A549 (cell line): Measurements from ENCODE around the gene HSF2BP. TPM values are rescaled to one million over a fixed set of nuclear protein-coding genes. Genes with fewer than 3 reads are reported as not detected.
A peak's percentile ranks its signal among the peaks of the same experiment; 100 is the strongest.

ENCODE experiments used
- ATAC-seq, 2 experiments: fragments of 200-7000 bp in 1 of 2; fragments of >200 bp in 1 of 2; cut with Nextera tagmentation in 1 of 2; cut with Tn5 transposase in 1 of 2; 3 replicates each; pipeline versions ENCODE4 v1.8.0 to v1.9.1; 2018 to 2020; ENCODE audit warnings: mild to moderate bottlenecking in 1 of 2, moderate library complexity in 1 of 2
- CTCF ChIA-PET: fragments of 300-600 bp; sonication (Branson Sonifier 250); formaldehyde crosslinking; extraction: SDS; loops from one replicate; lab custom pipeline; 2021; ENCODE audit warnings: antibody characterized with exemption, inconsistent platforms; lab: Yijun Ruan, JAX
- POLR2A ChIA-PET: fragments of 350-600 bp; formaldehyde crosslinking; extraction: SDS; loops from one replicate; lab custom pipeline; 2021; ENCODE audit warnings: antibody characterized with exemption, inconsistent platforms; lab: Yijun Ruan, JAX
- DNase-seq, 2 experiments: peaks; one replicate each; pipeline versions ENCODE4 v3.0.0 to v3.0.0-alpha.2; 2011 to 2016; ENCODE audit warnings: low read depth in 1 of 2, low spot score in 1 of 2
- FAIRE-seq: peaks from 2 replicates; lab custom pipeline; 2011; peaks lifted over from hg19 to GRCh38; lab: Jason Lieb, UNC
- H3K27ac ChIP-seq, 2 experiments: fragments of >200 bp; sonication (Bioruptor Twin); formaldehyde crosslinking; 3 replicates each; pipeline ENCODE4 v1.5.1; 2016 to 2017
- H3K4me1 ChIP-seq: fragments of >200 bp; sonication (Bioruptor Twin); formaldehyde crosslinking; 3 replicates; pipeline ENCODE4 v1.6.1; 2016
- H3K4me2 ChIP-seq: fragments of >200 bp; sonication (Bioruptor Twin); formaldehyde crosslinking; 3 replicates; pipeline ENCODE4 v1.6.1; 2016
- H3K4me3 ChIP-seq: fragments of >200 bp; sonication (Bioruptor Twin); formaldehyde crosslinking; 3 replicates; pipeline ENCODE4 v1.5.1; 2016
- H3K9me3 ChIP-seq: fragments of >200 bp; sonication (Bioruptor Twin); formaldehyde crosslinking; 3 replicates; pipeline ENCODE4 v1.6.1; 2016
- ATOH8 ChIP-seq: fragments of 250-450 bp; sonication (Bioruptor Pico); IDR thresholded peaks from 2 replicates; pipeline ENCODE4 v1.5.0; 2020; ENCODE audit warnings: low read depth, mild to moderate bottlenecking, moderate library complexity
- BHLHE40 ChIP-seq: IDR thresholded peaks from 2 replicates; pipeline ENCODE4 v1.6.1; 2012; ENCODE audit warnings: low read depth, low read length, inconsistent platforms
- CBX8 ChIP-seq: fragments of 200-600 bp; sonication (generic); IDR thresholded peaks from 2 replicates; pipeline ENCODE4 v1.6.1; 2016
- E2F6 ChIP-seq: IDR thresholded peaks from 2 replicates; pipeline ENCODE4 v1.6.1; 2012; ENCODE audit warnings: low read depth, borderline replicate concordance
- FOSB ChIP-seq: fragments of 250-450 bp; sonication (Bioruptor Pico); IDR thresholded peaks from 2 replicates; pipeline ENCODE4 v1.5.0; 2020; ENCODE audit warnings: mild to moderate bottlenecking, moderate library complexity
- FOXS1 ChIP-seq: fragments of 250-450 bp; sonication (Bioruptor Pico); IDR thresholded peaks from 2 replicates; pipeline ENCODE4 v1.5.0; 2020; ENCODE audit warnings: mild to moderate bottlenecking, moderate library complexity
- GATA3 ChIP-seq: IDR thresholded peaks from 2 replicates; pipeline ENCODE4 v1.6.1; 2012; ENCODE audit warnings: borderline replicate concordance
- HEYL ChIP-seq: fragments of 250-450 bp; sonication (Bioruptor Pico); IDR thresholded peaks from 2 replicates; pipeline ENCODE4 v1.8.0; 2021; ENCODE audit warnings: mild to moderate bottlenecking, moderate library complexity
- HMGXB4 ChIP-seq: fragments of 250-450 bp; sonication (Bioruptor Pico); IDR thresholded peaks from 2 replicates; pipeline ENCODE4 v1.5.0; 2021; ENCODE audit warnings: mild to moderate bottlenecking, moderate library complexity, borderline replicate concordance
- HOXA7 ChIP-seq: fragments of 250-450 bp; sonication (Bioruptor Pico); IDR thresholded peaks from 2 replicates; pipeline ENCODE4 v1.5.0; 2020; ENCODE audit warnings: mild to moderate bottlenecking, moderate library complexity
- HOXB13 ChIP-seq: fragments of 250-450 bp; sonication (Bioruptor Pico); IDR thresholded peaks from 2 replicates; pipeline ENCODE4 v1.5.0; 2020; ENCODE audit warnings: low read depth, mild to moderate bottlenecking, moderate library complexity
- JUNB ChIP-seq: fragments of >200 bp; sonication (Bioruptor Twin); formaldehyde crosslinking; IDR thresholded peaks from 2 replicates; pipeline ENCODE4 v1.6.1; 2016
- KDM1A ChIP-seq: fragments of 200-600 bp; sonication (generic); IDR thresholded peaks from 2 replicates; pipeline ENCODE4 v1.6.1; 2016; ENCODE audit warnings: low read depth, mild to moderate bottlenecking
- MAFK ChIP-seq: fragments of 450-650 bp; IDR thresholded peaks from 2 replicates; pipeline ENCODE4 v1.6.1; 2014; ENCODE audit not compliant: partially characterized antibody
- MAX ChIP-seq: IDR thresholded peaks from 2 replicates; pipeline ENCODE4 v1.6.1; 2012
- MAZ ChIP-seq: fragments of 150-350 bp; IDR thresholded peaks from 2 replicates; pipeline ENCODE4 v1.6.1; 2014; ENCODE audit warnings: antibody characterized with exemption, low read depth, low read length, borderline replicate concordance
- NFE2L2 ChIP-seq: fragments of 150-350 bp; conservative IDR thresholded peaks from 2 replicates; pipeline ENCODE4 v1.6.1; 2014; ENCODE audit warnings: low read length
- RAD21 ChIP-seq, 2 experiments: fragments of >200 bp in 1 of 2; sonication (Bioruptor Twin) in 1 of 2; formaldehyde crosslinking in 1 of 2; IDR thresholded peaks in 1 of 2; conservative IDR thresholded peaks in 1 of 2; 2 replicates in 1 of 2; 3 replicates in 1 of 2; pipeline ENCODE4 v1.6.1; 2012 to 2018; ENCODE audit warnings: inconsistent platforms in 1 of 2
- RCOR1 ChIP-seq: fragments of 150-350 bp; IDR thresholded peaks from 2 replicates; pipeline ENCODE4 v1.6.1; 2014; ENCODE audit warnings: antibody characterized with exemption, low read length, low read depth
- RFX5 ChIP-seq: fragments of 450-650 bp; IDR thresholded peaks from 2 replicates; pipeline ENCODE4 v1.7.1; 2014; ENCODE audit warnings: antibody characterized with exemption, mild to moderate bottlenecking, moderate library complexity
- RNF2 ChIP-seq: fragments of 200-600 bp; sonication (generic); IDR thresholded peaks from 2 replicates; pipeline ENCODE4 v1.6.1; 2016; ENCODE audit warnings: low read depth, mild to moderate bottlenecking, antibody characterized with exemption, moderate library complexity, borderline replicate concordance
- WGBS: methylation state at CpG from one replicate; pipeline ENCODE4 v1.1.6; 2017; ENCODE audit errors: missing lambda C conversion rate; 5-methylcytosine and 5-hydroxymethylcytosine counted together
- polyA plus RNA-seq, 4 experiments: library from polyadenylated mRNA; depleted of rRNA in 3 of 4; stranded (reverse); fragments of >200 nt; fragmentation: RNase III in 1 of 4; extraction: RNeasy Plus Mini Kit Qiagen cat#74134 plus additional on column Dnase treatment in 1 of 4; gene quantifications; 2 replicates in 3 of 4; 3 replicates in 1 of 4; pipeline ENCODE4 v1.2.3, GENCODE V29; 2011 to 2017

HSF2BP gene
- polyA plus RNA-seq, 2 of the 4 experiments (the other 2 are of a cell fraction), result 1.7 to 3.1 TPM

- FAIRE-seq (no peak), DNase-seq (no peak), ATAC-seq (no peak)
- H3K9me3 ChIP-seq, result peaks cover 2% of the 10 kb centered on the region; the same call in 1 of the 3 replicates
- no peak for TF ChIP-seq MAX
- TF ChIP-seq MAZ, result no peak
- TF ChIP-seq E2F6, result no peak
- TF ChIP-seq JUNB, result no peak
- no peak for TF ChIP-seq HEYL (CRISPR knock-in tag)
- no peak for TF ChIP-seq HMGXB4 (CRISPR knock-in tag)
- no peak for TF ChIP-seq CBX8
- TF ChIP-seq NFE2L2, result no peak
- TF ChIP-seq RCOR1, result no peak
- TF ChIP-seq KDM1A, result no peak
- no peak for TF ChIP-seq HOXA7
- H3K4me1 ChIP-seq, result peaks cover 7% of the 10 kb centered on the region; the same call in 1 of the 3 replicates
- 88% methylated on average over 7 of the region's 7 CpGs for WGBS
- ChIA-PET POLR2A (no interaction called here), CTCF (no interaction called here)
- no peak overlapping the region for H3K4me3 ChIP-seq
- peak overlapping the region in 1 of 2 experiments; percentile 29; a peak in 1 of 6 replicates for H3K27ac ChIP-seq
- no peak overlapping the region for H3K4me2 ChIP-seq
These were observed 8.1 kb upstream of the HSF2BP start for GRCh38 chr21:43667191-43667904.

GRCh38 chr21:43665879-43666278, 6.6 kb upstream of the HSF2BP start:
- ChIA-PET POLR2A (no interaction called here), CTCF (interaction anchor here (0.7 kb wide), 1 partner anchor 87 kb away, joined by 3 read pairs; no protein-coding TSS in a partner anchor)
- H3K27ac ChIP-seq, result no peak overlapping the region
- 98% methylated on average over 4 of the region's 4 CpGs for WGBS
- no peak overlapping the region for H3K4me3 ChIP-seq
- DNase-seq (no peak), ATAC-seq (no peak), FAIRE-seq (no peak)
- H3K4me1 ChIP-seq, result peaks cover 20% of the 10 kb centered on the region; the same call in 2 of the 3 replicates
- H3K4me2 ChIP-seq, result no peak overlapping the region
- TF ChIP-seq MAFK, result peak; percentile 47
- TF ChIP-seq BHLHE40, result no peak
- peaks cover 2% of the 10 kb centered on the region; the same call in 1 of the 3 replicates for H3K9me3 ChIP-seq

GRCh38 chr21:43664358-43664757, 5.1 kb upstream of the HSF2BP start:
- ChIA-PET POLR2A (no interaction called here), CTCF (no interaction called here)
- Histone ChIP-seq H3K9me3 (peaks cover 2% of the 10 kb centered on the region; the same call in 1 of the 3 replicates), H3K4me1 (peaks cover 22% of the 10 kb centered on the region; the same call in 2 of the 3 replicates), H3K27ac (no peak overlapping the region), H3K4me2 (no peak overlapping the region), H3K4me3 (no peak overlapping the region)
- FAIRE-seq (no peak), DNase-seq (no peak), ATAC-seq (no peak)
- TF ChIP-seq CBX8 (no peak), HOXB13 (CRISPR knock-in tag) (no peak), NFE2L2 (no peak), E2F6 (no peak), GATA3 (no peak), ATOH8 (no peak), FOSB (CRISPR knock-in tag) (no peak), RNF2 (no peak), RAD21 (conservative IDR thresholded peaks at IDR 0.05 in 1 of 2, IDR thresholded peaks at IDR 0.05 in 1 of 2) (no peak), FOXS1 (CRISPR knock-in tag) (no peak), RFX5 (no peak)
- WGBS, result 66% methylated on average over 4 of the region's 4 CpGs
